ENCODE measurements around the gene SLC9A9. TPM values are rescaled to one million over a fixed set of nuclear protein-coding genes. Genes with fewer than 3 reads are reported as not detected.

The SLC9A9 gene
- total RNA-seq, 1 experiment from 2014 or later: not detected

DNA sequence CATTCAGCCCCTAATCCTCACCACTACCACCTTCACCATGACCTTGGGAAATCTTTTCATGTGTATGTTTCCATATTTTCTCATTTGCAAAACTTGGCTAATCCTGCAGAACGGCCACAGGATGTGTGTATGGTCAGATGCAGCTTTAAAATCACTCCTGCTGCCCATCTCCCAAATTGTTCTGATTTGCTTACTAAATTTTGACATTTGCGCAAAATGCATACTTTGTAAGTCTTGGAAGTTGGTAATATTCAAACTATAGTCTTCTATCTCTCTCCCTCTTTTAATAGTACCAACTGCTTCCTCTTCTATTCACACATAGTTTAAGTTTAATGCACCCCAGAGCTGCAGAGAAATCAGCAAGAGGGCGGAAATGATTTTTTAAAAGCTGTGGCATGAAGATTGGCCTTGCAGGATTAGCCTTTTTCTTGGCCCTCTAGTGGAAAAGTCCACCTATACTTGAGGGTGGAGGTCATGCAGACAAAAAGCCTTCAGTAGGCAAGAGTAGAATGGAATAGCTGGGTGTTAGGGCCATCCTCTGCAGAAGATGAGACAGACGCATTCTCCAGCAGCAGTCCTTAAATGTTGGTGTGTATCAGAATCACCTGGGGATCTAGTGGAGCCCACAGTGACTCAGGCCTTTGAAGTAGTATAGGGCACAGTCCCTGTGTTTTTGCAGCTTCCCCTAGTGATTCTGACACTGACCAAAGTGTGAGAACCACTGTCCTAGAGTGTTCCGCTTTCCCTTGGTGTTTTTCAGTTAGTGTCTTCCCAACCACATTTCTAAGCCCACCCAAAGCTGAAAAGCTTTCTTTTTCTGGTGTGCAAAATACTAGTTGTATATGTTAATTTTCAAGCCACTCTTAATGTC, 547.0 kb downstream of the SLC9A9 start:
- H3K27ac Mint-ChIP-seq (ENCODE audit: unreplicated experiment): no peak overlapping the region
- no peaks in the 10 kb centered on the region for H3K4me1 Mint-ChIP-seq (ENCODE audit: low read depth, unreplicated experiment)
- TF ChIP-seq, protein P1, sequence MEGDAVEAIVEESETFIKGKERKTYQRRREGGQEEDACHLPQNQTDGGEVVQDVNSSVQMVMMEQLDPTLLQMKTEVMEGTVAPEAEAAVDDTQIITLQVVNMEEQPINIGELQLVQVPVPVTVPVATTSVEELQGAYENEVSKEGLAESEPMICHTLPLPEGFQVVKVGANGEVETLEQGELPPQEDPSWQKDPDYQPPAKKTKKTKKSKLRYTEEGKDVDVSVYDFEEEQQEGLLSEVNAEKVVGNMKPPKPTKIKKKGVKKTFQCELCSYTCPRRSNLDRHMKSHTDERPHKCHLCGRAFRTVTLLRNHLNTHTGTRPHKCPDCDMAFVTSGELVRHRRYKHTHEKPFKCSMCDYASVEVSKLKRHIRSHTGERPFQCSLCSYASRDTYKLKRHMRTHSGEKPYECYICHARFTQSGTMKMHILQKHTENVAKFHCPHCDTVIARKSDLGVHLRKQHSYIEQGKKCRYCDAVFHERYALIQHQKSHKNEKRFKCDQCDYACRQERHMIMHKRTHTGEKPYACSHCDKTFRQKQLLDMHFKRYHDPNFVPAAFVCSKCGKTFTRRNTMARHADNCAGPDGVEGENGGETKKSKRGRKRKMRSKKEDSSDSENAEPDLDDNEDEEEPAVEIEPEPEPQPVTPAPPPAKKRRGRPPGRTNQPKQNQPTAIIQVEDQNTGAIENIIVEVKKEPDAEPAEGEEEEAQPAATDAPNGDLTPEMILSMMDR (IDR thresholded peaks at IDR 0.05; ENCODE audit: insufficient read depth in 1 of 2, low read depth in 1 of 2, low read length in 1 of 2, severe bottlenecking in 1 of 2, unreplicated experiment in 1 of 2): no peak
- no peaks in the 10 kb centered on the region for H3K4me1 ChIP-seq
- H3K36me3 Mint-ChIP-seq (ENCODE audit: insufficient read depth, unreplicated experiment): no peaks in the 10 kb centered on the region
- intact Hi-C loops (cut with micrococcal nuclease; ENCODE audit: unreplicated experiment): no loop called here
- ChIA-PET POLR2A (no interaction called here), CTCF (no interaction called here)
- no peaks in the 10 kb centered on the region for H3K9me3 Mint-ChIP-seq (ENCODE audit: unreplicated experiment)
- no peaks in the 10 kb centered on the region for H3K9me3 ChIP-seq
- H3K4me3 Mint-ChIP-seq (ENCODE audit: unreplicated experiment): no peak overlapping the region
- H3K27me3 Mint-ChIP-seq (ENCODE audit: insufficient read depth, unreplicated experiment): peaks cover 21% of the 10 kb centered on the region
- no peaks in the 10 kb centered on the region for H3K36me3 ChIP-seq (ENCODE audit: control insufficient read depth, insufficient read depth, low read length)
- H3K4me3 ChIP-seq (ENCODE audit: low read depth, low read length): no peak overlapping the region
- DNase-seq: no peak
- no TSS peak for BruUV-seq (replicated peaks)
- H3K27me3 ChIP-seq (replicated peaks; ENCODE audit: control insufficient read depth, insufficient read depth, low read length): no peaks in the 10 kb centered on the region; the same call in 1 of the 2 replicates

DNA sequence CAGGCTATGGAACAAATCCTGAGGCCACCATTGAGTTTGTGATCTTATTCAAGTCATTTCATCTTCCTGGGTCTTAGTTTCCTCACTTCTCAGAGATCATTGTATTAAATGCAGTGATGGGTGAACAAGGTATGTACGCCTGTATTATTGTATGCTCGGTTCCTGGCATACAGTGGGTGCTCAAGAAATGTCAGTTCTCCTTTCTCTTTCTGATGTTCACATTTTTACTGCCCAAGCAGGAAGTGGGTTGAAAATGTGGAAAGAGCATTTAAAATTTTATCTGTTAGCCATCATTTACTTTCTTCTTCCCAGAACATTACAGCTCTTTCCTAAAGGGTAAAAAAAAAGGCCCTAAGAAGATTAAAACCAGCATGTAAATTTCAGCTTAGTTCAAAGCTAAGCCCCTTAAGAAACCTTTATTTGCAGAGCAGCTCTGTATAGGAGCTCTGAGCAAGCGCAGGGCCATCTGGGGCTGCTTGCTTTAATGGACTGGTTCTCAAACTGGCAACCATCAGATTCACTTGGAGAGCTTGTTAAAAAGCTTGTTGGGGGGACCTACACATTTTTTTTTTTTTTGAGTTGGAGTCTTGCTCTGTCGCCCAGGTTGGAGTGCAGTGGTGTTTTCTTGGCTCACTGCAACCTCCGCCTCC, 549.3 kb downstream of the SLC9A9 start:
- BruUV-seq (replicated peaks): no TSS peak

DNA sequence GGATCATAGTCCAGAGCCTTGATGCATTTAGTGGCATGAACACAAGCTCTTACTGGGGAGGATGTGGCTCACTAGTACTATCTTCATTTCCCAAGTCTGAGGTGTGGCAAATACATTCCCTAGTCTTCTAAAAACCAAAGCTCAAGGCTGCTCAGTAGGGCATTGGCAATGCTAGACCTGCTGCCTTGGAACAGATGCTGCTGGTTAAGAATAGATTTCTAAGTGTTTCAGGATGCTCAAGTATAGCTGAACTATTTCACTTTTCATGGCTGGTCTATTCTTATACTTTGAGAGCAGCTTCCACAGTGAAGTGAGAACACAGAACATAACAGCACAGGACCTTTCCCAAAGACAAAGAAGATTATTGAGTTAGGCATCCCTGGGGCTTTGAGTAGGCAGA, 549.9 kb downstream of the SLC9A9 start:
- Mint-ChIP-seq H3K27me3 (ENCODE audit: insufficient read depth, unreplicated experiment) (peaks cover 21% of the 10 kb centered on the region), H3K27ac (ENCODE audit: unreplicated experiment) (no peak overlapping the region), H3K4me1 (ENCODE audit: low read depth, unreplicated experiment) (no peaks in the 10 kb centered on the region), H3K36me3 (ENCODE audit: insufficient read depth, unreplicated experiment) (no peaks in the 10 kb centered on the region), H3K9me3 (ENCODE audit: unreplicated experiment) (no peaks in the 10 kb centered on the region), H3K4me3 (ENCODE audit: unreplicated experiment) (no peak overlapping the region)
- Histone ChIP-seq H3K4me3 (ENCODE audit: low read depth, low read length) (no peak overlapping the region), H3K36me3 (ENCODE audit: control insufficient read depth, insufficient read depth, low read length) (no peaks in the 10 kb centered on the region), H3K27me3 (replicated peaks; ENCODE audit: control insufficient read depth, insufficient read depth, low read length) (no peaks in the 10 kb centered on the region; the same call in 1 of the 2 replicates), H3K9me3 (no peaks in the 10 kb centered on the region), H3K4me1 (no peaks in the 10 kb centered on the region)
- CTCF ChIA-PET: no interaction called here
- POLR2A ChIA-PET: no interaction called here
- BruUV-seq (replicated peaks): no TSS peak
- no peak for DNase-seq
- intact Hi-C loops (cut with micrococcal nuclease; ENCODE audit: unreplicated experiment): no loop called here
- TF ChIP-seq, protein P1 (IDR thresholded peaks at IDR 0.05; ENCODE audit: insufficient read depth in 1 of 2, low read depth in 1 of 2, low read length in 1 of 2, severe bottlenecking in 1 of 2, unreplicated experiment in 1 of 2): no peak

More for the DNA sequence above, 549.3 kb downstream of the SLC9A9 start:
- no peak for DNase-seq
- Histone ChIP-seq H3K4me3 (ENCODE audit: low read depth, low read length) (no peak overlapping the region), H3K9me3 (no peaks in the 10 kb centered on the region), H3K27me3 (replicated peaks; ENCODE audit: control insufficient read depth, insufficient read depth, low read length) (no peaks in the 10 kb centered on the region; the same call in 1 of the 2 replicates), H3K4me1 (no peaks in the 10 kb centered on the region), H3K36me3 (ENCODE audit: control insufficient read depth, insufficient read depth, low read length) (no peaks in the 10 kb centered on the region)
- H3K9me3 Mint-ChIP-seq (ENCODE audit: unreplicated experiment): no peaks in the 10 kb centered on the region
- no peak overlapping the region for H3K27ac Mint-ChIP-seq (ENCODE audit: unreplicated experiment)
- TF ChIP-seq, protein P1 (IDR thresholded peaks at IDR 0.05; ENCODE audit: insufficient read depth in 1 of 2, low read depth in 1 of 2, low read length in 1 of 2, severe bottlenecking in 1 of 2, unreplicated experiment in 1 of 2): no peak
- H3K36me3 Mint-ChIP-seq (ENCODE audit: insufficient read depth, unreplicated experiment): no peaks in the 10 kb centered on the region
- no peaks in the 10 kb centered on the region for H3K4me1 Mint-ChIP-seq (ENCODE audit: low read depth, unreplicated experiment)
- intact Hi-C loops (cut with micrococcal nuclease; ENCODE audit: unreplicated experiment): no loop called here
- peaks cover 21% of the 10 kb centered on the region for H3K27me3 Mint-ChIP-seq (ENCODE audit: insufficient read depth, unreplicated experiment)
- CTCF ChIA-PET: no interaction called here
- POLR2A ChIA-PET: interaction anchor here (0.7 kb wide), 1 partner anchor 142 kb away, joined by 5 read pairs; no protein-coding TSS in a partner anchor
- no peak overlapping the region for H3K4me3 Mint-ChIP-seq (ENCODE audit: unreplicated experiment)
